NK-92 treated with Interleukin-12 subunit alpha and Interleukin-12 subunit beta, amount 100 ng/mL, for 24 hours (cell line): ENCODE measurements around the gene EPHA1.

Experiments used
- DNase-seq: peaks from one replicate; lab custom pipeline; 2025; lab: John Stamatoyannopoulos, UW

Gene EPHA1

GRCh38 chr7:143372070-143372469 lies 36.6 kb downstream of the EPHA1 start:
- DNase-seq, result no peak

DNA sequence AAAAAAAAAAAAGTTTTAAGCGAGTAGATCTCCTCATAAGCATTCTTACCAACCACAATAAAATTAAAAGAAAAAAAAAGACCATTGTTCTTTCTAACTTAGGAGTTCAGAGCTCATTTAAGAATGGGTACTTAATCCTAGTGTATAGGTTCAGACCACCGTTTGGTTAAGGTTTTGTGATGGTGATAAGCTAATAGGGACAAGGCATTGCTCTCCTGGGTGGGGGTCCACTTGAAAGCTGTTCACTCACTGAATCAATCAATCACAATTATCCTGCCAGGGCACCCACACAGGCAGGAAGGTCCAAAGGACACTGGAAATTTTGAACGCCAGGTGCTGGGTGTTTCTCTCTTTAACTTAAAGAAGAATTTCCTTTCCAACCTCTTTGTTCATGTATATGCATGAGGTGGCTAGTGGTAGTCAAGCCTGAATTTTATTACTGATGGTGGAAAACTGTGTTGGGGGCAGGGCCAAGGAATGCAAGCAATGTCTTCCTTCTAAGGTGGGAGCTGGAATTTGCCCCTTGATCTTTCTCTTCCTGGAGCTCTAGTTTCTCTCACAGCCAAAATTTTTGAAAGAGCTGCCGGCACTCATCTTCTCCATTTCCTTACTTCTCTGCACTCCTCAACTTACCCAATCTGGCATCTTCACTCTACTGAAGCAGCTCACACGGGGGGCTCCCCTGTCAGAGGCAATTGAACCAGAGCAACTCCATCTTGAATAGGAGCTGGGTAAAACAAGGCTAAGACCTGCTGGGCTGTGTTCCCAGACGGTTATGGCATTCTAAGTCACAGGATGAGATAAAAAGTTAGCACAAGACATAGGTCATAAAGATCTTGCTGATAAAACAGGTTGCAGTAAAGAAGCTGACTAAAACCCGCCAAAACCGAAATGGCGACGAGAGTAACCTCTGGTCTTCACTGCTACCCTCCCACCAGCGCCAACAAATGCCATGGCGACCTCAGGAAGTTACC lies 38.7 kb downstream of the EPHA1 start:
- no peak for DNase-seq

- no peak for DNase-seq
These were observed 40.3 kb downstream of the EPHA1 start for GRCh38 chr7:143368387-143368786.

GRCh38 chr7:143367972-143368371 lies 40.7 kb downstream of the EPHA1 start:
- DNase-seq, result no peak

DNA sequence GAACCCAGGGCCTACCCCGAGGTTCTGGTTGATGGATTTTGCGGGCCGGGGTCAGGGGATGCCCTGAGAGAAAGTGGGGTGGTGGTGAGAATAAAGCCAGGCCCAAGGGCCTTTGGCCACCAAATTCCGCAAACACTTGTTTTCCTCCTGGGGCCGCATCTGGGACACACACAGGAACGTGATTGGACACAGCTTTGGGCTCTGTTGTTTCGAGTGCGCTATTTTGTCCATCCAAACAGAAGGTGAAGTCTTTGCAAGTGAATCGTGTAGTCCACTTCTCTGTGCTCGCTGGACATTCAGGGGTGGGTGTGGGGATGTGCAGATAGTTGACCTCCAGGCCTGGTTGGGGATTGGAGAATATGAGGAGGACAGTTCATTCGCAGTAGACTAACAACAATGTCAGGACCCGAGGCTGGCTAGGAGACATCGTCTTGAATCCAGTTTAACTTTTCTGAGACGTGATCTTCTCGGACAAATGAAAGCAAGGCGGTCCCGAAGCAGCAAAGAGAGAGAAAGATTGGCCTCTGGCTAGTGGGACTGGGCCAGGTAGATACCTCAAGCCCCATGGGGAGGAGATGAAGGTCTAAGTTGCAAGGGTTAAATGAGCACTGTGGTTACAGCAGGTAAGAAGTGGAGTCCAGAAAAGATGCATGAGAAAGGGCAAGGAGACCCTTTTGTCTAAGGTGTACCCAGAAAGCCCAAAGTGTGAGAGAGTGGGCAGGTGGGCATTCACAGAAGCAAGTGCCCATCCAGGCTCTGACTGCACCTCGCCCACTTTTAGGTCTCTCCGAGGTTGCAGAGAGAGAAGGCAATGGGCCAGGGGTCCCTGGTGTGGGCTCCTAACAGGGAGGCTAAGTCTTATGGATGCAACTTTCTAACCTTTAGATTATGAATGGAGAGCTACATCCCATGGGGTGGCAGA lies 45.4 kb downstream of the EPHA1 start:
- no peak for DNase-seq

DNA sequence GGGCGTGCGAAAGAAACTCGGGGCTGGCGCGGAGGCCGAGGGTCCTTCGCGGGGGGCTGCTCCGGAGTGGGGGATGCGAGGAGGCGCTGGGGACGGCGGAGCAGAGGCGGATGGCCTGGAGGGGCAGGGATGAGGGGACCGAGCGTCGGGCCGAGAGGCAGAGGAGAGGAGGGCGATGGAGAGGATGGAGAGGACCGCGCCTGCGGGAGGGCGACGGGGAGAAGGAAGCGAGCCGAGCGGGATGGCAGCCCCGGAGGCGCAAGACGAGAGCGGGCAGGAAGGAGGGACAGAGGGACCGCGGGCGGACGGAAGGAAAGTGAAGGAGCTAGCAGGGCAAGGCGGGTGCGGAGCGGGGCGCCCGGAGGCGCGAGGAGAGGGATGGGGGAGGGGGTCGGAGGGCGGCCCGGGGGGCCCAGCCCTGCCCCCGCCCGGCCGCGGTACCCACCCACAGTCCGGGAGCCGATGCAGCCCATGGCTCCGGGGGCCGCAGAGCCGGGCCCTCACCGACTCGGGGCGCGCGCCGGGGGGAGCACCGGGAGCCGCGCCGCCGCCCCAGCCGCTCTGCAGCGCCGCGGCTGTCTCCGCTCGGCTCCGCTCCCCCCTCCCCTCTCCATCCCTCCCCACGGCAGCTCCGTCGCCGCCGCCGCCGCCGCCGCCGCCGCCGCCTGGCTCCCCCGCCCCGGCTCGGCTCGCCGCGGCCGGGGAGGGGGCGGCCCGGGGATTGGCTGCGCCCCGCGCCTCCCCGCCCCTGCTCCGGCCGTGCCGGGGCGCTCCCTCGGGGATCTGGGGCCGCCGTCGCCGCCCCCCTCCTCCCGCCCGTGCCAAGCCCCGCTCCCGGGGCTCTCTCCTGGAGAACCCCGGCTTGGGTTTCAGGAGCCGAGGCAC lies 46.3 kb downstream of the EPHA1 start, which contains the start of gene FAM131B:
FAM131B (minus strand) TSS at position 583 of the 885 bp plus-strand sequence; CDS start at position 473, 110 bp downstream.
- DNase-seq, result no peak

DNA sequence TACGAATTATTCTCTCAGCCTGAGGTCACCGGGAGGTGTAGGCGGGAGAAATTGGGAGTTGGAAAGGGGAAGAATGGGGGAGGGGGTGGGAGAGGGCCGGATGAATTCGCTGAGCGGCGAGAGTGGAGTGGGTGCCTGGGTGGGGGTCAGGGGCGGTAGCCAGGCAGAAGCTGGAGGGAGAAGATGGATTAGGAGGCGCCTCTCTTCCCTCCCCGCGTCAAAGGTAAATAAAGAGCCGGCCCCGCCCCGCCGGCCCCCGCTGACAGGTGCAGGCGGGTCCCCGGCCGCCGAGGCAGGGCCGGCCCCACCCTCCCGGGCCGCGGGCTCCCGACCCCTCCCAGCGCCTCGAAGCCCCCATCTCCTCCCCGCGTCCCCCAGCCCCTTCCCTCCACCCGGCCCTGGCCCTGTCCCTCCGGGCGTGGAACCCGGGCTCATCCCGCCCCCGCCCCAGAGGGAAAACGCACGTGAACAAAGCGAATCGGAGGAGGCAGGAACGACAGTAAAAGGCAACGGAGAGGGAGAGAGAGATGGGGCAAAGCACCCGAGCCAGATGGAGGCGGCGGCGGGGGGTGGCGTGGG lies 47.0 kb downstream of the EPHA1 start:
- DNase-seq, result no peak

GRCh38 chr7:143360788-143361551 lies 47.7 kb downstream of the EPHA1 start:
- no peak for DNase-seq

- no peak for DNase-seq
These were observed 48.8 kb downstream of the EPHA1 start for GRCh38 chr7:143359771-143360353.

GRCh38 chr7:143358626-143359025 lies 50.0 kb downstream of the EPHA1 start:
- DNase-seq, result no peak

GRCh38 chr7:143356414-143357050 lies 52.1 kb downstream of the EPHA1 start:
- no peak for DNase-seq

- DNase-seq, result no peak
These were observed 52.9 kb downstream of the EPHA1 start for GRCh38 chr7:143355450-143356385.

- no peak for DNase-seq
These were observed 53.7 kb downstream of the EPHA1 start for GRCh38 chr7:143354965-143355364.

- no peak for DNase-seq
These were observed 54.3 kb downstream of the EPHA1 start for GRCh38 chr7:143354376-143354775.

DNA sequence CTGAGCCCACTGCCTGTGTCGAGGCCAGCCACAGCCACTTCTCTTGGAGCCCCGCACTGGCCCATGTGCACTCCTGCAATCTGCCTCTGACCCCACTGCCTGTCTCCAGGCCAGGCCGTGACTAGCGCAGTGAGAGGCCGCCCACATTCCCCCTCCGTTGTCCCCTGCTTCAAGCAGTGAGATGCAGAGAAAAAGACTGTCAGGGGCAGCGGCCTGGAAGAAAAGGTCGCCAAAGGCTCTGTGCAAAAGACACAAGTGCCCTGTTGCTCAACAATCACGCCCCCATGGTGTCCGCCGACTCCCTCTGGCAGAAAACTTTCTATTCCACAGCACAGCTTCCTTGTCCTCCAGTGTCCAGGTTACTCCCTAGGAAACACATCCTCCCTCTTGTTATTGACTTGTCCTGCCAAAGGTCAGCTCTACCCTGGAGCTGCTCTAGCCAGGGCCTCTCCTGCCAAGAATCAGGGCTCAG lies 56.1 kb downstream of the EPHA1 start:
- no peak for DNase-seq

GRCh38 chr7:143351574-143351973 lies 57.1 kb downstream of the EPHA1 start:
- DNase-seq, result no peak

DNA sequence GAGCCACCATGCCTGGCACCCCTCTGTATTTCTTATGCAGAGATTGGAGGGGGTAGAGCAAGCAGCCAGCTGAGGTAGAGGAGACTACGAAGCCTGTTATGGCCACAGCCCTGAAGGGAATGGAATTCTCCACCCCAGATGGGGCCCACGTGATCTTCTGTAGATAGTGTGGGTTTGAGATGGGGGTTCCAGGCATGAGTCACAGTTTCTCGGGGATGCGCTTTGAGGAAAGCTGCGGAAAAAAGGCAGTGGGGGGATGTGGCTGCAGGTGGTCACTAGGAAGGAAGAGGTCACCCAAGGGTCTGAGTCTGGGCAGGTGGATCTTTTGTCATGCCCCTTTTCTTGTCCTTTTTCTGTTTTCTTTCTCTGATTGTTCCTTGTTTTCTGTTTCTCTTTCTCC lies 57.6 kb downstream of the EPHA1 start:
- no peak for DNase-seq

DNA sequence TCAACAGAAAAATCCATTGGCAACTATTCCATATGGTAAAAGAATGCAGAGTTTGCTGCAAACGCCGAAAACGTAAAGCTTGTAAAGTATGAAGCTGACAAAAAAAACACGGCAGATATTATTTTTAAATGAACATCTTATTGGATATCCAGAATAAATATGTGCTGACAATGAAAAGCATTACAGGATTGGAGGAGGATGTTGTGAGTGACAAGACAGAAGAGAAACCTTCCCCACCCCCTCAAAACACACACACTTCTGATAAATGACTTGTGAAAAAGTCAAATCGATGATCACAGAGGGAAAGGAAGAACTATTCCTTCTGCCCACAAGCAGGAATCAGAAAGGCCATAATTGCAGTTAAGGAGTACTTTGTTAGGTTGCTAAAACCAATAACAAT lies 60.7 kb downstream of the EPHA1 start:
- DNase-seq, result no peak
